Measurements from ENCODE around the gene PHYH. TPM values are rescaled to one million over a fixed set of nuclear protein-coding genes. Genes with fewer than 3 reads are reported as not detected.
"Not testable (repeated sequence)": the region's sequence is repeated elsewhere in the genome, so short reads cannot be mapped to it uniquely, and the experiment has no call there.

Gene PHYH
- total RNA-seq, 2 experiments from 2014 or later: 8.5 to 10.0 TPM

GRCh38 chr10:13247784-13248183 lies 52.1 kb downstream of the PHYH start:
- Histone ChIP-seq H3K4me3 (ENCODE audit: low read length) (no peak overlapping the region), H3K27me3 (ENCODE audit: control insufficient read depth in 1 of 2, insufficient read depth in 2 of 2, low read length in 2 of 2) (no peaks in the 10 kb centered on the region), H3K9me3 (ENCODE audit: control insufficient read depth in 1 of 2, insufficient read depth in 1 of 2, low read length in 2 of 2) (no peaks in the 10 kb centered on the region), H3K4me1 (ENCODE audit: insufficient read depth, low read length) (no peaks in the 10 kb centered on the region), H3K36me3 (ENCODE audit: insufficient read depth, low read length) (no peaks in the 10 kb centered on the region), H3K27ac (ENCODE audit: low read depth in 1 of 2, low read length in 2 of 2) (no peak overlapping the region)
- H3K27ac Mint-ChIP-seq: no peak overlapping the region
- no peak for TF ChIP-seq CTCF (IDR thresholded peaks at IDR 0.05)
- no peaks in the 10 kb centered on the region for H3K36me3 Mint-ChIP-seq (ENCODE audit: low read depth)
- H3K4me3 Mint-ChIP-seq: no peak overlapping the region
- DNase-seq (no peak), ATAC-seq (ENCODE audit: poor library complexity) (no peak)
- no peaks in the 10 kb centered on the region for H3K9me3 Mint-ChIP-seq
- H3K27me3 Mint-ChIP-seq: no peaks in the 10 kb centered on the region
- no peaks in the 10 kb centered on the region for H3K4me1 Mint-ChIP-seq (ENCODE audit: low read depth)
- ChIA-PET POLR2A (no interaction called here), CTCF (no interaction called here)
- intact Hi-C loops (cut with DNase I, micrococcal nuclease): no loop called here

GRCh38 chr10:13247246-13247645 lies 52.6 kb downstream of the PHYH start:
- Mint-ChIP-seq H3K36me3 (ENCODE audit: low read depth) (no peaks in the 10 kb centered on the region), H3K27ac (no peak overlapping the region), H3K9me3 (no peaks in the 10 kb centered on the region), H3K4me3 (no peak overlapping the region), H3K27me3 (no peaks in the 10 kb centered on the region), H3K4me1 (ENCODE audit: low read depth) (no peaks in the 10 kb centered on the region)
- no peaks in the 10 kb centered on the region for H3K27me3 ChIP-seq (ENCODE audit: control insufficient read depth in 1 of 2, insufficient read depth in 2 of 2, low read length in 2 of 2)
- no peak overlapping the region for H3K4me3 ChIP-seq (ENCODE audit: low read length)
- POLR2A ChIA-PET: no interaction called here
- TF ChIP-seq CTCF (IDR thresholded peaks at IDR 0.05): no peak
- no peaks in the 10 kb centered on the region for H3K36me3 ChIP-seq (ENCODE audit: insufficient read depth, low read length)
- DNase-seq: no peak
- no peak for ATAC-seq (ENCODE audit: poor library complexity)
- H3K9me3 ChIP-seq (ENCODE audit: control insufficient read depth in 1 of 2, insufficient read depth in 1 of 2, low read length in 2 of 2): no peaks in the 10 kb centered on the region
- H3K27ac ChIP-seq (ENCODE audit: low read depth in 1 of 2, low read length in 2 of 2): no peak overlapping the region
- intact Hi-C loops (cut with DNase I, micrococcal nuclease): no loop called here
- no peaks in the 10 kb centered on the region for H3K4me1 ChIP-seq (ENCODE audit: insufficient read depth, low read length)
- CTCF ChIA-PET: no interaction called here

GRCh38 chr10:13242260-13242659 lies 57.6 kb downstream of the PHYH start:
- H3K4me1 Mint-ChIP-seq (ENCODE audit: low read depth); H3K27me3 Mint-ChIP-seq; H3K9me3 ChIP-seq (ENCODE audit: control insufficient read depth in 1 of 2, insufficient read depth in 1 of 2, low read length in 2 of 2); H3K27me3 ChIP-seq (ENCODE audit: control insufficient read depth in 1 of 2, insufficient read depth in 2 of 2, low read length in 2 of 2); H3K36me3 Mint-ChIP-seq (ENCODE audit: low read depth); ATAC-seq (ENCODE audit: poor library complexity); H3K27ac Mint-ChIP-seq; POLR2A ChIA-PET; intact Hi-C loops (cut with DNase I, micrococcal nuclease); H3K4me3 ChIP-seq (ENCODE audit: low read length); H3K36me3 ChIP-seq (ENCODE audit: insufficient read depth, low read length); DNase-seq; CTCF ChIA-PET; H3K9me3 Mint-ChIP-seq; H3K27ac ChIP-seq (ENCODE audit: low read depth in 1 of 2, low read length in 2 of 2); H3K4me1 ChIP-seq (ENCODE audit: insufficient read depth, low read length); H3K4me3 Mint-ChIP-seq: not testable (repeated sequence)

GRCh38 chr10:13241613-13242012 lies 58.3 kb downstream of the PHYH start:
- H3K36me3 ChIP-seq (ENCODE audit: insufficient read depth, low read length): no peaks in the 10 kb centered on the region
- intact Hi-C loops (cut with DNase I, micrococcal nuclease): no loop called here
- no peak overlapping the region for H3K27ac ChIP-seq (ENCODE audit: low read depth in 1 of 2, low read length in 2 of 2)
- H3K9me3 ChIP-seq (ENCODE audit: control insufficient read depth in 1 of 2, insufficient read depth in 1 of 2, low read length in 2 of 2): no peaks in the 10 kb centered on the region
- H3K4me3 ChIP-seq (ENCODE audit: low read length): no peak overlapping the region
- Mint-ChIP-seq H3K36me3 (ENCODE audit: low read depth) (no peaks in the 10 kb centered on the region), H3K4me3 (no peak overlapping the region), H3K9me3 (no peaks in the 10 kb centered on the region), H3K4me1 (ENCODE audit: low read depth) (no peaks in the 10 kb centered on the region), H3K27ac (no peak overlapping the region), H3K27me3 (no peaks in the 10 kb centered on the region)
- POLR2A ChIA-PET: no interaction called here
- no peaks in the 10 kb centered on the region for H3K4me1 ChIP-seq (ENCODE audit: insufficient read depth, low read length)
- DNase-seq (no peak), ATAC-seq (ENCODE audit: poor library complexity) (no peak)
- TF ChIP-seq CTCF (IDR thresholded peaks at IDR 0.05): no peak
- no peaks in the 10 kb centered on the region for H3K27me3 ChIP-seq (ENCODE audit: control insufficient read depth in 1 of 2, insufficient read depth in 2 of 2, low read length in 2 of 2)
- CTCF ChIA-PET: no interaction called here

All from CD4-positive, alpha-beta T cell (primary cell).